DND-41 (cell line): ENCODE data around the gene ADPRHL1.
A peak's percentile ranks its signal among the peaks of the same experiment; 100 is the strongest.

ENCODE experiments used
- ATAC-seq: fragments of 200-7000 bp; cut with Tn5 transposase; 3 replicates; pipeline ENCODE4 v1.9.1; 2021; ENCODE audit warnings: low read depth; ENCODE audit not compliant: insufficient read depth
- DNase-seq: peaks from one replicate; pipeline ENCODE4 v3.0.0-alpha.2; 2020
- H2AFZ ChIP-seq: 2 replicates; pipeline ENCODE4 v1.6.0; 2012; ENCODE audit warnings: low read depth, low read length
- H3K27ac ChIP-seq: 2 replicates; pipeline ENCODE4 v1.5.1; 2012; ENCODE audit warnings: low read length, inconsistent platforms
- H3K27me3 ChIP-seq: fragments of 200-600 bp; sonication (generic); 2 replicates; pipeline ENCODE4 v1.6.0; 2012; ENCODE audit warnings: low read length, mild to moderate bottlenecking, inconsistent platforms; ENCODE audit not compliant: insufficient read depth, poor library complexity
- H3K36me3 ChIP-seq: 2 replicates; pipeline ENCODE4 v1.5.1; 2012; ENCODE audit warnings: low read length, inconsistent platforms; ENCODE audit not compliant: insufficient read depth
- H3K4me1 ChIP-seq: 2 replicates; pipeline ENCODE4 v1.5.1; 2012; ENCODE audit warnings: mild to moderate bottlenecking, low read length; ENCODE audit not compliant: insufficient read depth
- H3K4me2 ChIP-seq: 2 replicates; pipeline ENCODE4 v1.6.0; 2012; ENCODE audit warnings: mild to moderate bottlenecking, moderate library complexity, low read length, inconsistent platforms; ENCODE audit not compliant: insufficient read depth
- H3K4me3 ChIP-seq, 2 experiments: fragments of 200-600 bp in 1 of 2; shearing (Covaris generic) in 1 of 2; 2 replicates each; pipeline ENCODE4 v1.5.1; 2012 to 2016; ENCODE audit warnings: inconsistent platforms in 2 of 2, low read length in 2 of 2, mild to moderate bottlenecking in 2 of 2, low read depth in 1 of 2, moderate library complexity in 1 of 2
- H3K79me2 ChIP-seq: 2 replicates; pipeline ENCODE4 v1.6.0; 2012; ENCODE audit warnings: low read length, inconsistent platforms; ENCODE audit not compliant: insufficient read depth
- H3K9ac ChIP-seq: 2 replicates; pipeline ENCODE4 v1.6.0; 2012; ENCODE audit warnings: low read depth, mild to moderate bottlenecking, inconsistent platforms, low read length, moderate library complexity
- H3K9me3 ChIP-seq: 2 replicates; pipeline ENCODE4 v1.5.1; 2012; ENCODE audit warnings: low read length, moderate library complexity, mild to moderate bottlenecking, inconsistent platforms; ENCODE audit not compliant: insufficient read depth, severe bottlenecking
- H4K20me1 ChIP-seq: 2 replicates; pipeline ENCODE4 v1.6.0; 2012; ENCODE audit warnings: low read length; ENCODE audit not compliant: insufficient read depth
- CTCF ChIP-seq: IDR thresholded peaks from 2 replicates; pipeline ENCODE4 v1.5.1; 2012; ENCODE audit warnings: borderline replicate concordance, low read length, moderate library complexity, mild to moderate bottlenecking; ENCODE audit not compliant: poor library complexity, severe bottlenecking; ENCODE audit errors: extremely low read depth
- EZH2 ChIP-seq: IDR thresholded peaks from 3 replicates; pipeline ENCODE4 v1.6.1; 2012; ENCODE audit warnings: borderline replicate concordance, low read depth, mild to moderate bottlenecking, moderate library complexity, low read length, inconsistent platforms; ENCODE audit not compliant: severe bottlenecking

ADPRHL1 gene

GRCh38 chr13:113350065-113350937, 103.0 kb downstream of the ADPRHL1 start:
- Histone ChIP-seq H3K9ac (no peak overlapping the region), H4K20me1 (no peaks in the 10 kb centered on the region), H3K4me3 (no peak overlapping the region), H3K36me3 (no peaks in the 10 kb centered on the region), H3K4me2 (no peak overlapping the region), H3K27me3 (no peaks in the 10 kb centered on the region), H3K4me1 (no peaks in the 10 kb centered on the region), H3K79me2 (no peaks in the 10 kb centered on the region), H3K27ac (no peak overlapping the region), H3K9me3 (peaks cover 7% of the 10 kb centered on the region), H2AFZ (no peak overlapping the region)
- TF ChIP-seq CTCF: peak; percentile 34
- no peak for TF ChIP-seq EZH2
- ATAC-seq: no peak
- DNase-seq: no peak
